Peyer's patch (tissue), 4 donors: ENCODE measurements around the gene RYR1.

Experiments
- CTCF ChIP-seq, 6 experiments: fragments of 450-650 bp in 4 of 6; fragments of 200-600 bp in 2 of 6; sonication (generic) in 1 of 6; IDR thresholded peaks; one replicate each; pipeline ENCODE4 v1.5.1; 2017 to 2019; ENCODE audit warnings: antibody characterized with exemption in 6 of 6, mild to moderate bottlenecking in 3 of 6, moderate library complexity in 1 of 6
- POLR2A ChIP-seq, 2 donors: fragments of 450-650 bp; IDR thresholded peaks; one replicate each; pipeline ENCODE4 v1.5.1; 2017; ENCODE audit warnings: antibody characterized with exemption in 2 of 2, mild to moderate bottlenecking in 2 of 2, moderate library complexity in 2 of 2

GRCh38 chr19:38619361-38620174 lies 186.1 kb downstream of the RYR1 start:
- no peak for TF ChIP-seq CTCF (IDR thresholded peaks at IDR 0.05)
- TF ChIP-seq POLR2A (IDR thresholded peaks at IDR 0.05), result no peak
